K562 treated with DMSO at 1 percent for 24 hours (cell line): ENCODE data around the gene RARB. TPM values are rescaled to one million over a fixed set of nuclear protein-coding genes. Genes with fewer than 3 reads are reported as not detected.

Source experiments
- total RNA-seq: library from RNA; unstranded; fragments of 300-600 nt; gene quantifications from 2 replicates; pipeline ENCODE4 v1.2.3, GENCODE V29; 2022; ENCODE audit warnings: low read depth; ENCODE audit not compliant: insufficient read depth

The RARB gene
- total RNA-seq: 0.76 TPM in 1 of 2 replicates, not detected in the other

GRCh38 chr3:25427942-25428788, at the start of gene RARB:
Gene RARB (plus strand): TSS chr3:25428263. CDS start chr3:25428732, 469 bp downstream.

Other genes with a start within 250 kb of the RARB start
- 51.6 and 66.2 TPM in 2 replicates for gene TOP2B, start 236.6 kb downstream of the RARB start, total RNA-seq